BLaER1 treated with 17β-estradiol and CSF1 and Interleukin-3, amounts not matched to agents 10 nM and 100 nM (cell line): ENCODE measurements around the gene MINDY2.

ENCODE experiments used
- H3K27ac ChIP-seq, 11 experiments: shearing (Covaris generic); formaldehyde crosslinking; 2 replicates each; pipeline ENCODE4 v1.8.1; 2022
- H3K27me3 ChIP-seq, 11 experiments: shearing (Covaris generic); formaldehyde crosslinking; 2 replicates each; pipeline ENCODE4 v1.8.1; 2022
- H3K36me3 ChIP-seq, 11 experiments: shearing (Covaris generic); formaldehyde crosslinking; 2 replicates each; pipeline ENCODE4 v1.8.1; 2022
- H3K4me1 ChIP-seq, 10 experiments: shearing (Covaris generic); formaldehyde crosslinking; 2 replicates each; pipeline ENCODE4 v1.8.1; 2022
- H3K4me2 ChIP-seq, 11 experiments: shearing (Covaris generic); formaldehyde crosslinking; 2 replicates each; pipeline ENCODE4 v1.8.1; 2022
- H3K4me3 ChIP-seq, 10 experiments: shearing (Covaris generic); formaldehyde crosslinking; 2 replicates each; pipeline ENCODE4 v1.8.1; 2022
- H3K9ac ChIP-seq, 11 experiments: shearing (Covaris generic); formaldehyde crosslinking; 2 replicates each; pipeline ENCODE4 v1.8.1; 2022
- H3K9me3 ChIP-seq, 11 experiments: shearing (Covaris generic); formaldehyde crosslinking; replicated peaks in 1 of 11; 2 replicates each; pipeline ENCODE4 v1.8.1; 2022
- H4K20me1 ChIP-seq, 11 experiments: shearing (Covaris generic); formaldehyde crosslinking; 2 replicates each; pipeline ENCODE4 v1.8.1; 2022
- Cebpa-rat ChIP-seq, 11 experiments: shearing (Covaris generic); IDR thresholded peaks; 2 replicates each; pipeline ENCODE4 v1.8.1; 2022

The MINDY2 gene, protein sequence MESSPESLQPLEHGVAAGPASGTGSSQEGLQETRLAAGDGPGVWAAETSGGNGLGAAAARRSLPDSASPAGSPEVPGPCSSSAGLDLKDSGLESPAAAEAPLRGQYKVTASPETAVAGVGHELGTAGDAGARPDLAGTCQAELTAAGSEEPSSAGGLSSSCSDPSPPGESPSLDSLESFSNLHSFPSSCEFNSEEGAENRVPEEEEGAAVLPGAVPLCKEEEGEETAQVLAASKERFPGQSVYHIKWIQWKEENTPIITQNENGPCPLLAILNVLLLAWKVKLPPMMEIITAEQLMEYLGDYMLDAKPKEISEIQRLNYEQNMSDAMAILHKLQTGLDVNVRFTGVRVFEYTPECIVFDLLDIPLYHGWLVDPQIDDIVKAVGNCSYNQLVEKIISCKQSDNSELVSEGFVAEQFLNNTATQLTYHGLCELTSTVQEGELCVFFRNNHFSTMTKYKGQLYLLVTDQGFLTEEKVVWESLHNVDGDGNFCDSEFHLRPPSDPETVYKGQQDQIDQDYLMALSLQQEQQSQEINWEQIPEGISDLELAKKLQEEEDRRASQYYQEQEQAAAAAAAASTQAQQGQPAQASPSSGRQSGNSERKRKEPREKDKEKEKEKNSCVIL

GRCh38 chr15:58770857-58771620 is at the start of gene MINDY2:
TSS of gene MINDY2 (plus strand) at chr15:58771302. CDS start at chr15:58771396, 94 bp downstream.
- peak within 1 kb of the TSS; percentile 92 to 100 (median 95) for H3K4me3 ChIP-seq
- TF ChIP-seq Cebpa-rat (IDR thresholded peaks at IDR 0.05) = no peak

DNA sequence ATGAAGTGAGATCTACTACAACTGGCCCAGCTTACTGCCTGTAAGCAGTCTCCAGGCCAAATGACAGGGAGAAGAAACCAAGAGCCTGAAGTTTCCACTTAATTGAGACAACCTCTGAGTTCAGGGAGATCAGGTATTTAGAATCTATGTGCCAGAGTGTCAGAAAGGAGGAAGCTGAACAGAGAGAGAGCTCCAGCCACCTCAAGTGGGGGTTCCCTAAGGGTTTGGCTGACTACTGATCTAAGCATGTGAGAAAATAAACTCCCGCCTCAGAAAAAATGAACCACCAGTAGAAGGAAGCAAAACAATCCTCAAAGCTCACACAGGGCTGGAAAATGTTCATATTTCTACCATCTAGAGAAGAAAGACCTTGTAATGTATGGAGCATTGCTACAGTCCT is 46.6 kb upstream of the MINDY2 start:
- Histone ChIP-seq H3K27ac (peak overlapping the region; percentile 7 to 60 (median 31); a peak in 18 of 22 replicates), H3K36me3 (peaks cover 11 to 58% (median 48%) of the 10 kb centered on the region in 11 experiments), H3K4me2 (peak overlapping the region; percentile 44 to 96 (median 69)), H3K4me3 (no peak overlapping the region), H3K27me3 (no peaks in the 10 kb centered on the region), H3K4me1 (peaks cover 47 to 100% (median 60%) of the 10 kb centered on the region in 10 experiments), H4K20me1 (peaks cover 81 to 100% (median 100%) of the 10 kb centered on the region in 11 experiments), H3K9me3 (peaks cover 0 to 29% (median 8%) of the 10 kb centered on the region in 11 experiments; a peak in 9 of 22 replicates), H3K9ac (peak overlapping the region in 8 of 11 experiments; percentile 25 to 67 (median 44); a peak in 11 of 22 replicates)
- TF ChIP-seq Cebpa-rat (IDR thresholded peaks at IDR 0.05) = no peak

More at GRCh38 chr15:58770857-58771620, at the start of gene MINDY2:
- H3K9me3 ChIP-seq = peaks cover 0 to 11% (median 3%) of the 10 kb centered on the region in 11 experiments; a peak in 6 of 22 replicates
- no peaks in the 10 kb centered on the region for H3K36me3 ChIP-seq
- peak within 1 kb of the TSS; percentile 81 to 100 (median 94) for H3K4me2 ChIP-seq
- H4K20me1 ChIP-seq = peaks cover 0 to 36% (median 0%) of the 10 kb centered on the region in 11 experiments; a peak in 5 of 22 replicates
- peak within 1 kb of the TSS; percentile 78 to 95 (median 89) for H3K9ac ChIP-seq
- peaks cover 29 to 45% (median 39%) of the 10 kb centered on the region in 10 experiments for H3K4me1 ChIP-seq
- peak within 1 kb of the TSS; percentile 72 to 87 (median 82) for H3K27ac ChIP-seq
- no peaks in the 10 kb centered on the region for H3K27me3 ChIP-seq

DNA sequence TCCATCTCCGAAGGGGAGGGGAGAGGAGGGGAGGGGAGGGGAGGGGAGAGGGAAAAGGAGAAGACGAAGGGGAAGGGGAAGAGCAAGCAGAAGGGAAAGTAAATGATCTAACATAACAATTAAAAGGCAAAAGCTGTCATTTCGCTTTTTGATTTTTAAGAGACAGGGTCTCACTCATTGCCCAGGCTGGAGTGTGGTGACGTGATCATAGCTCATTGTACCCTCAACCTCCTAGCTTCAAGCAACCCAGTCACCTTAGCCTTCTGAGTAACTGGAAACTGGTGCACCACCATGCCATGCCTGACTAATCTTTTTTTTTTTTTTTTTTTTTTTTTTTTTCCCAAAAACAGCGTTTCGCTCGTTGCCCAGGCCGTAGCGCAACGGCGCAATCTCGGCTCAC is 44.2 kb upstream of the MINDY2 start:
- peaks cover 48 to 100% (median 59%) of the 10 kb centered on the region in 10 experiments for H3K4me1 ChIP-seq
- H3K36me3 ChIP-seq = peaks cover 21 to 74% (median 53%) of the 10 kb centered on the region in 11 experiments
- peaks cover 94 to 100% (median 100%) of the 10 kb centered on the region in 11 experiments for H4K20me1 ChIP-seq
- H3K27me3 ChIP-seq = no peaks in the 10 kb centered on the region
- H3K4me2 ChIP-seq = peak overlapping the region; percentile 19 to 96 (median 45)
- H3K4me3 ChIP-seq = no peak overlapping the region
- peak overlapping the region in 1 of 11 experiments; percentile 48; a peak in 1 of 22 replicates for H3K27ac ChIP-seq
- H3K9ac ChIP-seq = peak overlapping the region in 1 of 11 experiments; percentile 26; a peak in 1 of 22 replicates
- TF ChIP-seq Cebpa-rat (IDR thresholded peaks at IDR 0.05) = no peak
- H3K9me3 ChIP-seq = peaks cover 0 to 18% (median 3%) of the 10 kb centered on the region in 11 experiments; a peak in 7 of 22 replicates

DNA sequence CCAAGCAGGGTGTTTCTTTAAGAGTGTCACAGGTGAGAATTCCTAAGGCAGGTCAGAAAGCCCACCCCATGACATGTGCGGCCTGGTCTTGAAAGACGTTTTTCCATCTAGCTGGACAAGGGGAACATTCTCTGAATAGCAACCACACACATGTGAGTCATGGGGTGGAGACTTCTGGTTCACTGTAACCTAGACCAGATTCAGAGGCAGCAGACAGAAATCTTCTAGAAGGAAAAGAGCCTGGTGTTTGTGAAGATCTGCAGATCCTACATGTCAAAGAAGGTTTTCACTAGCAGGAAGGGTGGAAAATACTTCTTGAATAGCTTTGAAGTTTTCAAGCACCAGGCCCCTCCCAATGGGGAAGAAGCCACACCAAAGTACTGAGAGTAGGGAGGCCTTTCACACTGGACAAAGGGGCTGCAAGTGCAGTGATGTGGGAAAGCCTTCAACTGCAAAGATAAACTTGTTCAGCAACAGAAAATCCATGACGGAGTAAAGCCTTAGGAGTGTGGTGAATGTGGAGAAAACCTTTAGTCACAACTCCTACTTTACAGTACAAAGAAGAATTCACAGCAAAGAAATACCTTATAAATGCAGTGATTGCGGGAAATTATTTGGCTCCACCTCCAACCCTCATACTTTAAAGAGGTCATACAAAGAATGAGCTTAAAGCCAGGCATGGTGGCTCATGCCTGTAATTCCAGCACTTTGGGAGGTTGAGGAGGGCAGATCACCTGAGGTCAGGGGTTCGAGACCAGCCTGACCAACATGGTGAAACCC is 39.2 kb upstream of the MINDY2 start:
- Histone ChIP-seq H3K4me1 (peaks cover 55 to 98% (median 66%) of the 10 kb centered on the region in 10 experiments), H3K36me3 (peaks cover 24 to 75% (median 55%) of the 10 kb centered on the region in 11 experiments), H3K4me2 (peak overlapping the region; percentile 29 to 87 (median 54)), H3K9ac (peak overlapping the region in 5 of 11 experiments; percentile 1 to 40 (median 9); a peak in 4 of 22 replicates), H3K27me3 (no peaks in the 10 kb centered on the region), H3K4me3 (peak overlapping the region in 2 of 10 experiments; percentile 21 to 26; a peak in 1 of 20 replicates), H3K27ac (peak overlapping the region in 6 of 11 experiments; percentile 8 to 58 (median 41); a peak in 10 of 22 replicates), H4K20me1 (peaks cover 63 to 99% (median 79%) of the 10 kb centered on the region in 11 experiments), H3K9me3 (peaks cover 0 to 22% (median 0%) of the 10 kb centered on the region in 11 experiments; a peak in 5 of 22 replicates)
- no peak for TF ChIP-seq Cebpa-rat (IDR thresholded peaks at IDR 0.05)

- Histone ChIP-seq H3K4me3 (peak overlapping the region in 2 of 10 experiments; percentile 21 to 26; a peak in 1 of 20 replicates), H4K20me1 (peaks cover 55 to 99% (median 71%) of the 10 kb centered on the region in 11 experiments), H3K36me3 (peaks cover 24 to 71% (median 55%) of the 10 kb centered on the region in 11 experiments), H3K27me3 (no peaks in the 10 kb centered on the region), H3K9me3 (peaks cover 0 to 22% (median 0%) of the 10 kb centered on the region in 11 experiments; a peak in 5 of 22 replicates), H3K4me2 (peak overlapping the region; percentile 29 to 87 (median 54)), H3K4me1 (peaks cover 55 to 98% (median 67%) of the 10 kb centered on the region in 10 experiments), H3K27ac (peak overlapping the region in 7 of 11 experiments; percentile 9 to 58 (median 41); a peak in 8 of 22 replicates), H3K9ac (peak overlapping the region in 2 of 11 experiments; percentile 4 to 9; a peak in 2 of 22 replicates)
- TF ChIP-seq Cebpa-rat (IDR thresholded peaks at IDR 0.05) = no peak
These were observed 38.3 kb upstream of the MINDY2 start for GRCh38 chr15:58732625-58733363.

DNA sequence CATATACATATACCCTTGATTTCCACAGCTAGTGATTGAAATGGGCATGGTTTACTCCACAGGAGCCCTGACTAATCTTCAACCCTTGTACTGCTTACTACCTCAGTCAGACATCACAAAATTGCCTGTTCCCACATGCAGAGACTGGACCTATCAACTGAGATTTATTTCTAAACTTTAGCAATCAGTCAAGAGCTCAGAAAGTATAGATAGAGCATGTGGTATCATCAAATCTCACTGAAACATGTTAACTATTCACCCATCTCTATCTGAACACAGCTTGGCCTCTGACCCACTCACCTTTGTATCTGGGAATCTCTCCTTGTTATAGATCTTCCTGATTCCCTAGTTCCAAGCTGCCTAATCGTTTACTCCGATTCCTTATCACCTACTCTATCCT is 36.2 kb upstream of the MINDY2 start:
- Histone ChIP-seq H3K4me3 (no peak overlapping the region), H3K4me1 (peaks cover 71 to 98% (median 84%) of the 10 kb centered on the region in 10 experiments), H3K9me3 (peaks cover 0 to 18% (median 0%) of the 10 kb centered on the region in 11 experiments; a peak in 5 of 22 replicates), H3K27me3 (no peaks in the 10 kb centered on the region), H3K4me2 (peak overlapping the region in 7 of 11 experiments; percentile 13 to 98 (median 19); a peak in 13 of 22 replicates), H3K36me3 (peaks cover 17 to 54% (median 43%) of the 10 kb centered on the region in 11 experiments), H4K20me1 (peaks cover 35 to 96% (median 50%) of the 10 kb centered on the region in 11 experiments), H3K9ac (peak overlapping the region in 1 of 11 experiments; percentile 7; a peak in 1 of 22 replicates), H3K27ac (peak overlapping the region in 4 of 11 experiments; percentile 0 to 28 (median 14); a peak in 4 of 22 replicates)
- TF ChIP-seq Cebpa-rat (IDR thresholded peaks at IDR 0.05) = no peak
